K562 (cell line): Measurements from ENCODE around the gene PRKCE. TPM values are rescaled to one million over a fixed set of nuclear protein-coding genes. Genes with fewer than 3 reads are reported as not detected.

ENCODE experiments used
- ATAC-seq: fragments of 200-7000 bp; cut with Tn5 transposase; 3 replicates; pipeline ENCODE4 v1.9.1; 2020; ENCODE audit warnings: moderate library complexity
- BruUV-seq: library from RNA; stranded (reverse); fragments of 400-500 nt; replicated peaks from 2 replicates; lab custom pipeline; 2021; lab: Mats Ljungman, UMichigan
- CTCF ChIA-PET: fragments of 300-600 bp; formaldehyde crosslinking; extraction: SDS; loops from one replicate; lab custom pipeline; 2021; ENCODE audit warnings: low intra/inter-chr PET ratio; lab: Yijun Ruan, JAX
- POLR2A ChIA-PET: fragments of 300-600, 350-650 bp; sonication (Branson Sonifier 250); formaldehyde crosslinking; extraction: SDS; loops from one replicate; lab custom pipeline; 2021; ENCODE audit warnings: antibody characterized with exemption, inconsistent platforms; lab: Yijun Ruan, JAX
- DNase-seq, 4 experiments: peaks; one replicate each; pipeline versions ENCODE4 v3.0.0 to v3.0.0-alpha.2; 2011 to 2018; ENCODE audit warnings: low spot score in 3 of 4, mixed read lengths in 3 of 4; ENCODE audit errors: extremely low read depth in 1 of 4
- FAIRE-seq: peaks from 2 replicates; lab custom pipeline; 2011; peaks lifted over from hg19 to GRCh38; lab: Jason Lieb, UNC
- H2AFZ ChIP-seq: 2 replicates; pipeline ENCODE4 v1.6.0; 2011; ENCODE audit warnings: low read depth, low read length, control low read depth, inconsistent platforms
- H3K27ac ChIP-seq: fragments of 200-600 bp; 3 replicates; pipeline ENCODE4 v1.8.0; 2011; ENCODE audit warnings: low read depth, mild to moderate bottlenecking, control low read depth, inconsistent platforms, low read length, moderate library complexity, mixed read lengths; ENCODE audit errors: extremely low read depth
- H3K27me3 ChIP-seq, 2 experiments: fragments of 300-600 bp in 1 of 2; 2 replicates in 1 of 2; 3 replicates in 1 of 2; pipeline versions ENCODE4 v1.6.0 to v1.8.0; 2011; ENCODE audit warnings: inconsistent platforms in 2 of 2, low read length in 2 of 2, mild to moderate bottlenecking in 1 of 2, mixed read lengths in 1 of 2, moderate library complexity in 1 of 2; ENCODE audit not compliant: control insufficient read depth in 2 of 2, insufficient read depth in 2 of 2
- H3K36me3 ChIP-seq: fragments of 300-600 bp; 3 replicates; pipeline ENCODE4 v1.8.0; 2011; ENCODE audit warnings: mild to moderate bottlenecking, low read length, inconsistent platforms; ENCODE audit not compliant: control insufficient read depth, insufficient read depth
- H3K4me1 ChIP-seq, 2 experiments: fragments of 200-600 bp in 1 of 2; replicated peaks in 1 of 2; 2 replicates in 1 of 2; 3 replicates in 1 of 2; pipeline versions ENCODE4 v1.5.1 to v1.8.0; 2011; ENCODE audit warnings: inconsistent platforms in 2 of 2, low read length in 2 of 2, mild to moderate bottlenecking in 1 of 2, mixed read lengths in 1 of 2, moderate library complexity in 1 of 2; ENCODE audit not compliant: control insufficient read depth in 2 of 2, insufficient read depth in 2 of 2
- H3K4me2 ChIP-seq: 2 replicates; pipeline ENCODE4 v1.6.1; 2011; ENCODE audit warnings: low read length, control low read depth, inconsistent platforms, mixed read lengths; ENCODE audit not compliant: insufficient read depth
- H3K4me3 ChIP-seq: fragments of 200-600 bp; sonication (generic), shearing (Covaris generic); 2 replicates; pipeline ENCODE4 v1.5.1; 2016; ENCODE audit warnings: control low read depth, inconsistent platforms
- H3K79me2 ChIP-seq: fragments of 200-600 bp; 3 replicates; pipeline ENCODE4 v1.8.0; 2011; ENCODE audit warnings: low read length, inconsistent platforms; ENCODE audit not compliant: control insufficient read depth, insufficient read depth
- H3K9ac ChIP-seq, 2 experiments: 2 replicates each; pipeline versions ENCODE4 v1.6.0 to v1.6.1; 2011; ENCODE audit warnings: low read depth in 2 of 2, low read length in 2 of 2, control low read depth in 1 of 2, inconsistent platforms in 1 of 2, mild to moderate bottlenecking in 1 of 2, mixed read lengths in 1 of 2; ENCODE audit not compliant: insufficient read depth in 1 of 2
- H3K9me1 ChIP-seq: one replicate; pipeline ENCODE4 v1.6.0; 2011; ENCODE audit warnings: inconsistent platforms, mild to moderate bottlenecking, low read length, moderate library complexity; ENCODE audit not compliant: control insufficient read depth, insufficient read depth
- H3K9me3 ChIP-seq: replicated peaks from 2 replicates; pipeline ENCODE4 v1.5.1; 2011; ENCODE audit warnings: low read depth, low read length, inconsistent platforms; ENCODE audit not compliant: control insufficient read depth, insufficient read depth
- H4K20me1 ChIP-seq: replicated peaks from 2 replicates; pipeline ENCODE4 v1.6.1; 2011; ENCODE audit warnings: low read length, inconsistent platforms, mixed read lengths; ENCODE audit not compliant: control insufficient read depth, insufficient read depth
- ARNT ChIP-seq, 2 experiments: fragments of 450-650 bp; IDR thresholded peaks; 2 replicates each; pipeline ENCODE4 v1.6.1; 2016; ENCODE audit warnings: mild to moderate bottlenecking in 1 of 2
- E2F3 ChIP-seq: fragments of 250-450 bp; sonication (Bioruptor Pico); IDR thresholded peaks from 2 replicates; pipeline ENCODE4 v1.4.0; 2020; ENCODE audit warnings: mild to moderate bottlenecking
- FOXP1 ChIP-seq: sonication (generic); formaldehyde crosslinking; IDR thresholded peaks from 2 replicates; pipeline ENCODE4 v1.8.0; 2022; ENCODE audit warnings: mild to moderate bottlenecking, missing genetic modification reagents
- ILK ChIP-seq: fragments of 450-650 bp; IDR thresholded peaks from 2 replicates; pipeline ENCODE4 v1.6.1; 2016; ENCODE audit warnings: missing genetic modification characterization, low read depth, mild to moderate bottlenecking, missing compliant biosample characterization, moderate library complexity, borderline replicate concordance
- KDM5B ChIP-seq: fragments of 200-600 bp; sonication (generic); IDR thresholded peaks from 2 replicates; pipeline ENCODE4 v1.6.1; 2012; ENCODE audit warnings: low read depth, mild to moderate bottlenecking, moderate library complexity, low read length, control low read depth, inconsistent platforms; ENCODE audit not compliant: insufficient replicate concordance
- SLC30A9 ChIP-seq: fragments of 250-450 bp; sonication (Bioruptor Pico); IDR thresholded peaks from 2 replicates; pipeline ENCODE4 v1.8.0; 2022; ENCODE audit warnings: mild to moderate bottlenecking, moderate library complexity
- SREBF1 ChIP-seq: fragments of 150-350 bp; IDR thresholded peaks from 2 replicates; pipeline ENCODE4 v1.6.1; 2014; ENCODE audit warnings: antibody characterized with exemption, low read depth, low read length, borderline replicate concordance
- TAF9B ChIP-seq: fragments of 450-650 bp; IDR thresholded peaks from 2 replicates; pipeline ENCODE4 v1.6.1; 2018; ENCODE audit warnings: mild to moderate bottlenecking; ENCODE audit not compliant: partially characterized antibody
- TFAM ChIP-seq: fragments of 250-450 bp; sonication (Bioruptor Pico); conservative IDR thresholded peaks from 2 replicates; pipeline ENCODE4 v1.5.0; 2021; ENCODE audit warnings: mild to moderate bottlenecking, moderate library complexity
- ZKSCAN3 ChIP-seq: fragments of 250-450 bp; sonication (Bioruptor Pico); IDR thresholded peaks from 2 replicates; pipeline ENCODE4 v1.4.0; 2020
- ZNF696 ChIP-seq: fragments of 250-450 bp; sonication (Bioruptor Pico); conservative IDR thresholded peaks from 2 replicates; pipeline ENCODE4 v1.4.0; 2020; ENCODE audit warnings: mild to moderate bottlenecking, moderate library complexity
- WGBS: fragments of 100-300 bp; shearing (Covaris generic); methylation state at CpG from one replicate; pipeline ENCODE4 v1.1.6; 2016; ENCODE audit warnings: low coverage, mixed read lengths; ENCODE audit not compliant: insufficient coverage; ENCODE audit errors: missing lambda C conversion rate; 5-methylcytosine and 5-hydroxymethylcytosine counted together
- in situ Hi-C: fragments of 300-500 bp; cut with MboI; formaldehyde crosslinking; loops from 4 replicates; pipeline ENCODE4 v1.15.0; 2018; ENCODE audit warnings: inconsistent platforms, mixed read lengths
- intact Hi-C: fragments of 100-400 bp; cut with micrococcal nuclease; formaldehyde crosslinking; loops from 2 replicates; pipeline ENCODE4 v1.14.2; 2022
- polyA plus RNA-seq, 8 experiments: library from polyadenylated mRNA; depleted of rRNA in 4 of 8; stranded (reverse) in 5 of 8; unstranded in 3 of 8; fragments of >200 nt; fragmentation: Nextera tagmentation in 2 of 8; fragmentation: Illumina TruSeq in 1 of 8; extraction: Ambion mirVana in 2 of 8; extraction: Trizol in 1 of 8; gene quantifications; 2 replicates each; pipeline versions ENCODE4 v1.2.1 to v1.2.3, GENCODE V29; 2011 to 2014; ENCODE audit warnings: inconsistent platforms in 1 of 8, missing spikeins in 1 of 8
- total RNA-seq, 7 experiments: library from RNA; depleted of rRNA in 6 of 7; stranded (reverse); fragments of >200 nt in 6 of 7; fragmentation: Illumina TruSeq in 2 of 7; extraction: Trizol in 2 of 7; gene quantifications; 2 replicates each; pipeline versions ENCODE4 v1.2.1 to v1.2.3, GENCODE V29; 2011 to 2021; ENCODE audit warnings: low replicate concordance in 1 of 7

The PRKCE gene
- total and polyA plus RNA-seq, 9 of the 15 experiments (the other 6 are each of a cell fraction or from before 2014, with no cell fraction given), result 0.06 to 1.0 (median 0.22) TPM; not detected in 1

DNA sequence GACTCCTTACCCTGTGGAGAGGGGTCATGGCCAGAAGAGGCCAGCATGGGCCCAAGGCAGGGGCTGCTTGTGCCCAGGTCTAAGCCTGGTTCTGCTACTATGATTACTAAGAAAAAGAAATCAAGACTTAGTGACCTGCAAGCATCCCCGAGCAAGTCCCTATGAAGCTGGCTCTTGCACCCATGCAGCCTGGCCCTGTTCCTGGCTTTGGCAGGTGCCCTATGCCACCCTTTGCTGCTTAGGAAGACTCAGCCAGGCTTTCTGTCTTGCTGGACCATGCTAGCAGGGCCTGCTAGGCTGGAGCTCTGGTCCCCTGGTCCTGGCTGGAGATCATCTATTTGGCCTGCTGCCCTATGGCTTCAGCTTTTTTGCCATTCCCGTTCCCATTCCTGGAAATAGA lies 336.4 kb downstream of the PRKCE start:
- WGBS, result 0% methylated on average over 2 of the region's 2 CpGs
- no peaks in the 10 kb centered on the region for H3K9me1 ChIP-seq
- peaks cover 10 to 67% of the 10 kb centered on the region in 2 experiments; a peak in 4 of 5 replicates for H3K27me3 ChIP-seq
- H3K27ac ChIP-seq, result no peak overlapping the region
- no peak overlapping the region for H3K4me2 ChIP-seq
- intact Hi-C loops (no loop called here), in situ Hi-C loops (loop anchor here (5.0 to 25.0 kb wide), 2 partner anchors 664 to 1324 kb away; no protein-coding TSS in a partner anchor)
- no peak overlapping the region for H3K9ac ChIP-seq
- ChIA-PET POLR2A (no interaction called here), CTCF (no interaction called here)
- H3K4me1 ChIP-seq, result no peaks in the 10 kb centered on the region
- TF ChIP-seq ARNT (IDR thresholded peaks at IDR 0.05), result no peak
- TF ChIP-seq TFAM (CRISPR knock-in tag), result no peak
- TF ChIP-seq SLC30A9 (CRISPR knock-in tag), result no peak
- TF ChIP-seq TAF9B, result no peak
- no peak for TF ChIP-seq ZKSCAN3 (CRISPR knock-in tag)
- TF ChIP-seq KDM5B, result no peak
- TF ChIP-seq ZNF696, result no peak
- TF ChIP-seq FOXP1 (CRISPR knock-in tag), result no peak
- no peak for TF ChIP-seq E2F3
- no peak for TF ChIP-seq ILK (tag)
- no peak for TF ChIP-seq SREBF1
- DNase-seq, result no peak
- BruUV-seq, result no TSS peak
- no peak overlapping the region for H3K4me3 ChIP-seq
- no peak for FAIRE-seq
- no peaks in the 10 kb centered on the region for H3K9me3 ChIP-seq
- H2AFZ ChIP-seq, result no peak overlapping the region
- H3K79me2 ChIP-seq, result no peaks in the 10 kb centered on the region
- no peaks in the 10 kb centered on the region; the same call in 1 of the 2 replicates for H4K20me1 ChIP-seq
- H3K36me3 ChIP-seq, result no peaks in the 10 kb centered on the region
- ATAC-seq, result no peak
